Skeletal muscle satellite cell (primary cell): ENCODE measurements around the gene C1orf210.

Source experiments
- H3K27me3 ChIP-seq: 2 replicates; pipeline ENCODE4 v1.7.0; 2013; ENCODE audit warnings: low read length; ENCODE audit not compliant: control insufficient read depth, insufficient read depth
- H3K36me3 ChIP-seq: 2 replicates; pipeline ENCODE4 v1.7.0; 2013; ENCODE audit warnings: mild to moderate bottlenecking, control low read depth, low read length; ENCODE audit not compliant: insufficient read depth
- H3K4me1 ChIP-seq: 2 replicates; pipeline ENCODE4 v1.7.0; 2013; ENCODE audit warnings: low read length; ENCODE audit not compliant: control insufficient read depth, insufficient read depth
- H3K4me2 ChIP-seq: 2 replicates; pipeline ENCODE4 v1.7.0; 2013; ENCODE audit warnings: mild to moderate bottlenecking, low read length
- H3K4me3 ChIP-seq: 2 replicates; pipeline ENCODE4 v1.7.0; 2013; ENCODE audit warnings: low read length
- H3K9ac ChIP-seq: 2 replicates; pipeline ENCODE4 v1.7.0; 2013; ENCODE audit warnings: mild to moderate bottlenecking, low read depth, low read length, moderate library complexity
- H3K9me3 ChIP-seq: replicated peaks from 2 replicates; pipeline ENCODE4 v1.7.0; 2013; ENCODE audit warnings: mild to moderate bottlenecking, control low read depth, low read length

C1orf210 gene

GRCh38 chr1:43267818-43268425, 17.5 kb downstream of the C1orf210 start:
- Histone ChIP-seq H3K4me1 (peaks cover 3% of the 10 kb centered on the region), H3K27me3 (peaks cover 12% of the 10 kb centered on the region), H3K36me3 (no peaks in the 10 kb centered on the region), H3K9ac (no peak overlapping the region), H3K4me3 (no peak overlapping the region), H3K9me3 (peaks cover 4% of the 10 kb centered on the region), H3K4me2 (no peak overlapping the region)

GRCh38 chr1:43267291-43267805, 18.0 kb downstream of the C1orf210 start:
- H3K36me3 ChIP-seq = no peaks in the 10 kb centered on the region
- H3K4me3 ChIP-seq = no peak overlapping the region
- peaks cover 12% of the 10 kb centered on the region for H3K27me3 ChIP-seq
- H3K4me2 ChIP-seq = no peak overlapping the region
- H3K4me1 ChIP-seq = peaks cover 3% of the 10 kb centered on the region
- peaks cover 4% of the 10 kb centered on the region for H3K9me3 ChIP-seq
- H3K9ac ChIP-seq = no peak overlapping the region

GRCh38 chr1:43266881-43267280, 18.5 kb downstream of the C1orf210 start:
- H3K4me1 ChIP-seq = peaks cover 3% of the 10 kb centered on the region
- no peak overlapping the region for H3K4me3 ChIP-seq
- no peaks in the 10 kb centered on the region for H3K36me3 ChIP-seq
- peaks cover 12% of the 10 kb centered on the region for H3K27me3 ChIP-seq
- H3K4me2 ChIP-seq = no peak overlapping the region
- no peak overlapping the region for H3K9ac ChIP-seq
- H3K9me3 ChIP-seq = peaks cover 4% of the 10 kb centered on the region

GRCh38 chr1:43265431-43265830, 19.9 kb downstream of the C1orf210 start:
- H3K4me1 ChIP-seq = peaks cover 2% of the 10 kb centered on the region
- H3K27me3 ChIP-seq = peaks cover 4% of the 10 kb centered on the region
- H3K4me2 ChIP-seq = no peak overlapping the region
- H3K9ac ChIP-seq = no peak overlapping the region
- H3K36me3 ChIP-seq = no peaks in the 10 kb centered on the region
- no peak overlapping the region for H3K4me3 ChIP-seq
- H3K9me3 ChIP-seq = peaks cover 4% of the 10 kb centered on the region

- H3K36me3 ChIP-seq = no peaks in the 10 kb centered on the region
- no peak overlapping the region for H3K9ac ChIP-seq
- H3K27me3 ChIP-seq = peaks cover 30% of the 10 kb centered on the region
- H3K4me2 ChIP-seq = no peak overlapping the region
- no peak overlapping the region for H3K4me3 ChIP-seq
- H3K4me1 ChIP-seq = no peaks in the 10 kb centered on the region
- no peaks in the 10 kb centered on the region for H3K9me3 ChIP-seq
These were observed 27.0 kb downstream of the C1orf210 start for GRCh38 chr1:43258370-43258769.

- Histone ChIP-seq H3K27me3 (peaks cover 41% of the 10 kb centered on the region), H3K4me1 (no peaks in the 10 kb centered on the region), H3K36me3 (no peaks in the 10 kb centered on the region), H3K9ac (no peak overlapping the region), H3K4me3 (no peak overlapping the region), H3K4me2 (no peak overlapping the region), H3K9me3 (no peaks in the 10 kb centered on the region)
These were observed 28.5 kb downstream of the C1orf210 start for GRCh38 chr1:43256675-43257570.

GRCh38 chr1:43255438-43256210, 29.8 kb downstream of the C1orf210 start:
- Histone ChIP-seq H3K4me2 (no peak overlapping the region), H3K9ac (no peak overlapping the region), H3K4me3 (no peak overlapping the region), H3K36me3 (no peaks in the 10 kb centered on the region), H3K27me3 (peaks cover 47% of the 10 kb centered on the region), H3K4me1 (no peaks in the 10 kb centered on the region), H3K9me3 (no peaks in the 10 kb centered on the region)

- H3K4me3 ChIP-seq = no peak overlapping the region
- no peaks in the 10 kb centered on the region for H3K4me1 ChIP-seq
- H3K36me3 ChIP-seq = no peaks in the 10 kb centered on the region
- H3K9ac ChIP-seq = no peak overlapping the region
- H3K4me2 ChIP-seq = no peak overlapping the region
- H3K27me3 ChIP-seq = peaks cover 51% of the 10 kb centered on the region
- H3K9me3 ChIP-seq = no peaks in the 10 kb centered on the region
These were observed 31.5 kb downstream of the C1orf210 start for GRCh38 chr1:43253876-43254275.

GRCh38 chr1:43253173-43253572, 32.2 kb downstream of the C1orf210 start:
- Histone ChIP-seq H3K9ac (no peak overlapping the region), H3K27me3 (peaks cover 47% of the 10 kb centered on the region), H3K36me3 (no peaks in the 10 kb centered on the region), H3K4me1 (no peaks in the 10 kb centered on the region), H3K9me3 (no peaks in the 10 kb centered on the region), H3K4me3 (no peak overlapping the region), H3K4me2 (no peak overlapping the region)

- no peaks in the 10 kb centered on the region for H3K4me1 ChIP-seq
- no peak overlapping the region for H3K9ac ChIP-seq
- H3K27me3 ChIP-seq = peaks cover 46% of the 10 kb centered on the region
- no peak overlapping the region for H3K4me3 ChIP-seq
- no peaks in the 10 kb centered on the region for H3K9me3 ChIP-seq
- no peaks in the 10 kb centered on the region for H3K36me3 ChIP-seq
- H3K4me2 ChIP-seq = no peak overlapping the region
These were observed 33.2 kb downstream of the C1orf210 start for GRCh38 chr1:43252225-43252624.

GRCh38 chr1:43251024-43251423, 34.4 kb downstream of the C1orf210 start:
- no peaks in the 10 kb centered on the region for H3K4me1 ChIP-seq
- no peak overlapping the region for H3K4me3 ChIP-seq
- no peak overlapping the region for H3K4me2 ChIP-seq
- H3K36me3 ChIP-seq = no peaks in the 10 kb centered on the region
- H3K9me3 ChIP-seq = peaks cover 4% of the 10 kb centered on the region
- no peak overlapping the region for H3K9ac ChIP-seq
- H3K27me3 ChIP-seq = peaks cover 38% of the 10 kb centered on the region
